CD14-positive monocyte (primary cell): ENCODE measurements around the gene TRIM16. TPM values are rescaled to one million over a fixed set of nuclear protein-coding genes. Genes with fewer than 3 reads are reported as not detected.
"Not testable (repeated sequence)": the region's sequence is repeated elsewhere in the genome, so short reads cannot be mapped to it uniquely, and the experiment has no call there.

Experiments used
- DNase-seq, 3 donors: peaks; one replicate each; pipeline ENCODE4 v3.0.0-alpha.2; 2011 to 2022
- H2AFZ ChIP-seq: 2 replicates; pipeline ENCODE4 v1.6.0; 2012; ENCODE audit warnings: mild to moderate bottlenecking, low read depth, low read length, inconsistent platforms; ENCODE audit not compliant: insufficient read depth, poor library complexity, severe bottlenecking
- H3K27ac ChIP-seq, 2 donors: 1 replicate in 1 of 2; 2 replicates in 1 of 2; pipeline ENCODE4 v1.5.1; 2012 to 2013; ENCODE audit warnings: low read length in 2 of 2, control low read depth in 1 of 2, inconsistent platforms in 1 of 2, low read depth in 1 of 2, mild to moderate bottlenecking in 1 of 2
- H3K27me3 ChIP-seq, 2 donors: one replicate each; pipeline versions ENCODE4 v1.6.0 to v1.6.1; 2011 to 2013; ENCODE audit warnings: low read length in 2 of 2; ENCODE audit not compliant: control insufficient read depth in 2 of 2, insufficient read depth in 2 of 2
- H3K36me3 ChIP-seq, 2 donors: replicated peaks in 1 of 2; 1 replicate in 1 of 2; 2 replicates in 1 of 2; pipeline versions ENCODE4 v1.5.1 to v1.6.1; 2012 to 2013; ENCODE audit warnings: low read length in 2 of 2, control low read depth in 1 of 2, inconsistent platforms in 1 of 2, mild to moderate bottlenecking in 1 of 2; ENCODE audit not compliant: insufficient read depth in 2 of 2, control insufficient read depth in 1 of 2
- H3K4me1 ChIP-seq, 2 donors: 1 replicate in 1 of 2; 2 replicates in 1 of 2; pipeline versions ENCODE4 v1.5.1 to v1.6.1; 2012 to 2013; ENCODE audit warnings: low read length in 2 of 2, control low read depth in 1 of 2, inconsistent platforms in 1 of 2, mild to moderate bottlenecking in 1 of 2, moderate library complexity in 1 of 2; ENCODE audit not compliant: insufficient read depth in 2 of 2, control insufficient read depth in 1 of 2
- H3K4me2 ChIP-seq: replicated peaks from 2 replicates; pipeline ENCODE3; 2012; ENCODE audit warnings: low read length, moderate library complexity, mild to moderate bottlenecking; ENCODE audit not compliant: poor library complexity, severe bottlenecking; ENCODE audit errors: extremely low read depth
- H3K4me3 ChIP-seq, 3 experiments: fragments of 200-600 bp in 1 of 3; sonication (generic) in 1 of 3; replicated peaks in 1 of 3; 1 replicate in 2 of 3; 2 replicates in 1 of 3; pipeline ENCODE4 v1.5.1; 2011 to 2013; ENCODE audit warnings: low read length in 3 of 3, mild to moderate bottlenecking in 3 of 3, control low read depth in 2 of 3, low read depth in 2 of 3, inconsistent platforms in 1 of 3, moderate library complexity in 1 of 3
- H3K79me2 ChIP-seq: 2 replicates; pipeline ENCODE4 v1.6.0; 2012; ENCODE audit warnings: mild to moderate bottlenecking, control low read depth, inconsistent platforms, low read length, moderate library complexity; ENCODE audit not compliant: insufficient read depth
- H3K9ac ChIP-seq: 2 replicates; pipeline ENCODE4 v1.6.0; 2017; ENCODE audit warnings: low read length, mild to moderate bottlenecking; ENCODE audit not compliant: insufficient read depth, poor library complexity, severe bottlenecking
- H3K9me3 ChIP-seq, 2 donors: replicated peaks in 1 of 2; 1 replicate in 1 of 2; 2 replicates in 1 of 2; pipeline versions ENCODE4 v1.5.1 to v1.6.1; 2012 to 2013; ENCODE audit warnings: low read length in 2 of 2, control low read depth in 1 of 2; ENCODE audit not compliant: control insufficient read depth in 1 of 2, insufficient read depth in 1 of 2
- H4K20me1 ChIP-seq: 2 replicates; pipeline ENCODE4 v1.6.0; 2012; ENCODE audit warnings: mild to moderate bottlenecking, low read length, control low read depth, moderate library complexity; ENCODE audit not compliant: insufficient read depth
- H3K27ac Mint-ChIP-seq, 7 donors: one replicate each; pipeline ENCODE4 v1.8.0; 2020; ENCODE audit warnings: mild to moderate bottlenecking in 7 of 7, mixed read lengths in 7 of 7, moderate library complexity in 6 of 7, inconsistent platforms in 2 of 7
- H3K27me3 Mint-ChIP-seq, 3 donors: one replicate each; pipeline ENCODE4 v1.8.0; 2021 to 2022; ENCODE audit warnings: low read depth in 3 of 3, mild to moderate bottlenecking in 3 of 3, mixed read lengths in 3 of 3, moderate library complexity in 3 of 3, inconsistent platforms in 1 of 3
- H3K36me3 Mint-ChIP-seq, 2 donors: one replicate each; pipeline ENCODE4 v1.8.0; 2020; ENCODE audit warnings: mixed read lengths in 2 of 2, inconsistent platforms in 1 of 2, mild to moderate bottlenecking in 1 of 2
- H3K4me1 Mint-ChIP-seq: one replicate; pipeline ENCODE4 v1.8.0; 2020; ENCODE audit warnings: mild to moderate bottlenecking, mixed read lengths
- H3K4me3 Mint-ChIP-seq, 2 donors: one replicate each; pipeline ENCODE4 v1.8.0; 2020; ENCODE audit warnings: mild to moderate bottlenecking in 2 of 2, mixed read lengths in 2 of 2, moderate library complexity in 1 of 2
- H3K9me3 Mint-ChIP-seq, 7 donors: one replicate each; pipeline ENCODE4 v1.8.0; 2020 to 2022; ENCODE audit warnings: mixed read lengths in 7 of 7, mild to moderate bottlenecking in 6 of 7, moderate library complexity in 6 of 7, inconsistent platforms in 2 of 7
- WGBS: methylation state at CpG from one replicate; pipeline ENCODE4 v1.1.5; 2013; ENCODE audit warnings: missing lambda C conversion rate; ENCODE audit not compliant: insufficient coverage; 5-methylcytosine and 5-hydroxymethylcytosine counted together
- intact Hi-C, 2 donors: fragments of 100-400 bp; cut with micrococcal nuclease; formaldehyde crosslinking; loops; one replicate each; pipeline versions ENCODE4 v1.15.0 to v1.15.1; 2023
- polyA plus RNA-seq, 3 donors: library from polyadenylated mRNA; depleted of rRNA in 1 of 3; unstranded in 2 of 3; stranded (reverse) in 1 of 3; fragments of 300-500 nt in 2 of 3; fragments of >200 nt in 1 of 3; fragmentation: Illumina TruSeq in 2 of 3; gene quantifications; 1 replicate in 2 of 3; 2 replicates in 1 of 3; pipeline ENCODE4 v1.2.3, GENCODE V29; 2012 to 2021

Gene TRIM16
- polyA plus RNA-seq, 3 donors: 2.9 to 6.3 (median 4.6) TPM

DNA sequence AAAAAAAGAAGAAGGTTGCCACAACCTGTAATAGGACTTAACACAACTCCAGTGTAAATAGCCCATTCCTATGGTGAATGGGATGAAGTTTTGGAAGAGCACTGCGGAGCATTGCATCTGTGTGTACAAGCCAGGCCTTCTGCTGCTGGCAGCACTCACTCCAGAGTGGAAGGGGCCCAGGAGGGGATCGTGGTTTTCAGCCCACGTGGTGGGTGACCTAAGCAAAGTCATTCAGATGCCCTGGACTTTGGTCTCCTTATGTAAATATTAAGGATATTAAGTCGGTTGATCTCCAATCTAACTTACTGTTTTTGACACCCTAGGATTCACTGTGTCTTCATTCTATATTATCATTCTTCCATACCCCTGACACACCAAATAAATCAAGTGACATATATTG is 67.3 kb downstream of the TRIM16 start:
- WGBS: no CpG with 5 or more reads among the region's 4 CpGs
- not testable (repeated sequence) for H3K4me3 Mint-ChIP-seq

DNA sequence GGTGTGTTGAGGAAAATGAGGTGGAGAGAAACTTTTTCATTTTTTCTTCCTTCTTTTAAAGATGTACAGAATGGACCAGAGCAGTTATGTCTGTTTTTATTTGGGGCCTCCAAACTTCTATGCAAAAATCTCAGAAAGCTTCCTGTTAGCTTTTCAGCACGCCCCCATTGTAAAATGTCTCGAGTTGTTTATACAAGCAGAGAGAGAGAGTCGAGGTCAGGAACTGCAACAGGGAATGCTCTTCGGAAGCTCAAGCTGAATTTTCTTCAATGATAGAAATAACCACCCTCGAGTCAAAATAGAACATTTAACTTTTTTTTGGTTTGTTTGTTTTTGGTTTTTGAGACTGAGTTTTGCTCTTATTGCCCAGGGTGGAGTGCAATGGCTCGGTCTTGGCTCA is 68.3 kb downstream of the TRIM16 start:
- H3K27me3 Mint-ChIP-seq, H3K9me3 ChIP-seq, H3K36me3 Mint-ChIP-seq, H3K36me3 ChIP-seq, H4K20me1 ChIP-seq, H3K4me3 ChIP-seq, H3K4me1 ChIP-seq, H3K79me2 ChIP-seq, DNase-seq, H3K27me3 ChIP-seq, H3K27ac ChIP-seq, H3K4me3 Mint-ChIP-seq, intact Hi-C loops, H3K4me2 ChIP-seq, H2AFZ ChIP-seq, H3K9ac ChIP-seq, H3K9me3 Mint-ChIP-seq, H3K27ac Mint-ChIP-seq, H3K4me1 Mint-ChIP-seq: not testable (repeated sequence)
- no CpG with 5 or more reads among the region's 6 CpGs for WGBS

More for the DNA sequence above, 67.3 kb downstream of the TRIM16 start:
- H3K27me3 ChIP-seq, H3K36me3 Mint-ChIP-seq, H3K36me3 ChIP-seq, H3K9ac ChIP-seq, H3K9me3 Mint-ChIP-seq, H3K4me1 ChIP-seq, H3K9me3 ChIP-seq, H3K4me1 Mint-ChIP-seq, H3K79me2 ChIP-seq, H4K20me1 ChIP-seq, H3K4me3 ChIP-seq, DNase-seq, intact Hi-C loops, H2AFZ ChIP-seq, H3K27me3 Mint-ChIP-seq, H3K27ac Mint-ChIP-seq, H3K27ac ChIP-seq, H3K4me2 ChIP-seq: not testable (repeated sequence)

DNA sequence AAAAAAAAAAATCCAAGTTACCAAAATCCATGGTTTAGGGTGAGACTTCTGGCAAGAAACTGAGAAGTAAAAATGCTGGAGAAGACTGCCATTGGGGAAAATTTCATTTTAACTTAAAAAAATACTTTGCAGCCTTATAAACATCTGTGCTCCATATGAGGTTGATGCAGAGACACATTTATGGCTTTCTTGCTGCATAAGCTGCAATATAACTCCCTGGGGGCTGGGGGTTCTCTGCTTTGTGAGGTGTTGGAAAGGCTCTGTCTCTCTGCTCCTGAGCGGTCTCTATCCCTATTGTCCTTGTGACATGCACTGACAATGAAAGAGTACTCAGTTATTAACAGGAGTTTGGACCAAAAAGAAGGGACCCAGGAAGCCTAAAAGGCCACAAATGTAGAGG is 71.0 kb downstream of the TRIM16 start:
- H3K9me3 Mint-ChIP-seq, H3K9ac ChIP-seq, H3K4me3 ChIP-seq, H3K27ac ChIP-seq, H3K27me3 Mint-ChIP-seq, DNase-seq, H3K4me1 Mint-ChIP-seq, H3K79me2 ChIP-seq, H3K4me1 ChIP-seq, H3K4me2 ChIP-seq, H3K36me3 Mint-ChIP-seq, H3K27ac Mint-ChIP-seq, H3K4me3 Mint-ChIP-seq, H3K9me3 ChIP-seq, intact Hi-C loops, H3K36me3 ChIP-seq, H4K20me1 ChIP-seq, H2AFZ ChIP-seq, H3K27me3 ChIP-seq: not testable (repeated sequence)
- no CpG with 5 or more reads among the region's 1 CpG for WGBS

DNA sequence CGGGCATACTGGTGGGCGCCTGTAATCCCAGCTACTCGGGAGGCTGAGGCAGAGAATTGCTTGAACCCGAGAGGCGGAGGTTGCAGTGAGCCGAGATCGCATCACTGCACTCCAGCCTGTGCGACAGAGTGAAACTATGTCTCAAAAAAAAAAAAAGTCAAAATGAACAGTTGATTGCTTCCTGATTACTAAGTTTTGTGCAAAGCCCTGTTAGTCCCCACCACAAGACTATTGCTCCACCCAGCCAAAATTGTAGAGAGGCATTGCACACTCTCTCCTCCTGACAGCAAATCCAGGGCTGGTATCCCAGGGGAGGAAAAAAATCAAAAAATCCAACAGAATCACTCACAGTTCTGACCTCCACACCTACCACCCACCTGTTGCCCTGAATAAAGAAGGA is 91.2 kb downstream of the TRIM16 start:
- H3K27ac Mint-ChIP-seq, H3K27ac ChIP-seq, H2AFZ ChIP-seq, H3K36me3 Mint-ChIP-seq, H3K79me2 ChIP-seq, H4K20me1 ChIP-seq, H3K4me3 ChIP-seq, H3K9me3 Mint-ChIP-seq, H3K9me3 ChIP-seq, H3K4me3 Mint-ChIP-seq, H3K9ac ChIP-seq, H3K36me3 ChIP-seq, DNase-seq, H3K4me1 ChIP-seq, H3K4me2 ChIP-seq, H3K27me3 ChIP-seq, intact Hi-C loops: not testable (repeated sequence)
- no CpG with 5 or more reads among the region's 8 CpGs for WGBS
- H3K4me1 Mint-ChIP-seq: peaks cover 36% of the 10 kb centered on the region
- peaks cover 22 to 30% (median 30%) of the 10 kb centered on the region in 3 donors for H3K27me3 Mint-ChIP-seq
